ENCODE results near the gene VIPR2. TPM values are rescaled to one million over a fixed set of nuclear protein-coding genes. Genes with fewer than 3 reads are reported as not detected.

Gene VIPR2
- total and polyA plus RNA-seq, 2 of the 13 experiments (the other 11 are each of a cell fraction or from before 2014, with no cell fraction given): not detected

GRCh38 chr7:159157714-159158113 is 13.0 kb upstream of the VIPR2 start:
- POLR2A ChIA-PET: no interaction called here
- in situ Hi-C loops (cut with HindIII; ENCODE audit: extremely low pct_ligation_motif_present, low pct_unique_long_range_greater_than_20kb): no loop called here
- WGBS (ENCODE audit: low lambda C conversion rate): 62% methylated on average over 10 of the region's 12 CpGs

More at GRCh38 chr7:159157714-159158113, 13.0 kb upstream of the VIPR2 start:
- H4K20me1 ChIP-seq (ENCODE audit: insufficient read depth, low read length): no peaks in the 10 kb centered on the region
- DNase-seq (ENCODE audit: low spot score): no peak
- H3K27ac ChIP-seq (ENCODE audit: extremely low read length, insufficient read depth, low read length): no peak overlapping the region
- no peak for FAIRE-seq
- H3K36me3 ChIP-seq (replicated peaks in 1 of 2; ENCODE audit: control insufficient read depth in 1 of 2, insufficient read depth in 2 of 2, low read length in 2 of 2): no peaks in the 10 kb centered on the region
- no peak for TF ChIP-seq HNRNPL (IDR thresholded peaks at IDR 0.05; ENCODE audit: low read depth, low read length)
- no peak for TF ChIP-seq ZNF331 (CRISPR knock-in tag; IDR thresholded peaks at IDR 0.05)
- TF ChIP-seq LRRFIP1 (CRISPR knock-in tag; conservative IDR thresholded peaks at IDR 0.05): no peak
- no peak for TF ChIP-seq ZNF275 (CRISPR knock-in tag; IDR thresholded peaks at IDR 0.05; ENCODE audit: borderline replicate concordance)
- TF ChIP-seq SNAPC2 (CRISPR knock-in tag; IDR thresholded peaks at IDR 0.05): no peak
- no peak for TF ChIP-seq ZNF782 (CRISPR knock-in tag; IDR thresholded peaks at IDR 0.05; ENCODE audit: borderline replicate concordance)
- no peak for TF ChIP-seq ZSCAN21 (CRISPR knock-in tag; IDR thresholded peaks at IDR 0.05; ENCODE audit: borderline replicate concordance)
- no peak for TF ChIP-seq SP4 (CRISPR knock-in tag; IDR thresholded peaks at IDR 0.05)
- TF ChIP-seq ZNF282 (IDR thresholded peaks at IDR 0.05; ENCODE audit: partially characterized antibody): no peak
- intact Hi-C loops (cut with micrococcal nuclease; ENCODE audit: unreplicated experiment): no loop called here
- H3K9me3 ChIP-seq (ENCODE audit: low read length): no peaks in the 10 kb centered on the region
- no peak overlapping the region for H3K4me3 ChIP-seq (replicated peaks in 1 of 3; ENCODE audit: insufficient read depth in 1 of 3, low read depth in 2 of 3, low read length in 3 of 3)
- H3K27me3 ChIP-seq (ENCODE audit: control insufficient read depth in 1 of 2, insufficient read depth in 2 of 2, low read length in 2 of 2): peaks cover 3 to 36% of the 10 kb centered on the region in 2 experiments; a peak in 4 of 5 replicates
- no peak for ATAC-seq
- no peak overlapping the region for H2AFZ ChIP-seq (ENCODE audit: low read length)
- H3K4me1 ChIP-seq (ENCODE audit: insufficient read depth, low read length): peaks cover 27% of the 10 kb centered on the region
- CTCF ChIA-PET (ENCODE audit: low intra/inter-chr PET ratio, low total read pairs): no interaction called here
- no peak overlapping the region for H3K4me2 ChIP-seq (ENCODE audit: low read depth, low read length)
- H3K9ac ChIP-seq (ENCODE audit: insufficient read depth, low read depth, low read length): no peak overlapping the region
- no peaks in the 10 kb centered on the region for H3K79me2 ChIP-seq (ENCODE audit: insufficient read depth, low read length)
- BruUV-seq (replicated peaks): no TSS peak
